Measurements from ENCODE around the gene LRRC18. TPM values are rescaled to one million over a fixed set of nuclear protein-coding genes. Genes with fewer than 3 reads are reported as not detected.

Gene LRRC18
- total and polyA plus RNA-seq, 2 donors from 2014 or later, result not detected

DNA sequence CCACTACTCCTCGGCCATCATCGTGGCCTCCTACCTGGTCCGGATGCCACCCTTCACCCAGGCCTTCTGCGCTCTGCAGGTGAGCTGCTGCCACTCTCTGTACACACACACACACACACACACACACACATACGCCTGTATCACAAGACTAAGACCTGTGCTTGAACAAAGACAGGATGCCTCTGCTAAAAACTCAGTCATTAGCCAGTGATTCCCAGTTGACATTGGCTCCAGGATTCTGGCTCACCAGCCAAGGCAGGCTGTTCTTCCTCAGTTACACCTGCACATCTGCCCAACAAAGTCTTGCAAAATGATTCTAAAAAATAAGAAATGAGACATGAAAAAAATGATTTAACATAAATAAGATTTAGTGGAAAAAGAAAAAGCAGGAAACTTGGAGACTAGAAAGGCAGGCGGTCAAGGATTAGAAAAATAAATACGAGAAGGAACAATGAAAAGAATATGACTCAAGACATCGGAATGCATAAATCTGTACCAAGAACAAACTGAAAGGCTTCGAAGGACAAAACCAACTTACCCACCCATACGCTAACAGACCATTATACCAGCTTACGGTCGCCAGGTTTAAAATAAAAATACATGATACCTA is 7.4 kb upstream of the LRRC18 start:
- Histone ChIP-seq H3K36me3 (ENCODE audit: control insufficient read depth in 2 of 3, insufficient read depth in 3 of 3, low read length in 3 of 3) (no peaks in the 10 kb centered on the region), H3K4me3 (ENCODE audit: low read length in 3 of 3) (no peak overlapping the region), H3K27ac (ENCODE audit: low read depth in 2 of 2, low read length in 2 of 2) (no peak overlapping the region), H3K9me3 (ENCODE audit: control insufficient read depth in 2 of 3, insufficient read depth in 1 of 3, low read length in 3 of 3) (no peaks in the 10 kb centered on the region), H3K9ac (ENCODE audit: low read length in 3 of 3) (no peak overlapping the region), H3K27me3 (ENCODE audit: control insufficient read depth, insufficient read depth, low read length) (no peaks in the 10 kb centered on the region), H3K4me1 (ENCODE audit: control insufficient read depth in 2 of 3, insufficient read depth in 2 of 3, low read depth in 1 of 3, low read length in 3 of 3) (no peaks in the 10 kb centered on the region)
- intact Hi-C loops (cut with DNase I), result no loop called here
- no peak for TF ChIP-seq CTCF (IDR thresholded peaks at IDR 0.05; ENCODE audit: borderline replicate concordance, extremely low read depth, insufficient read depth)
- peak in 1 of 5 donors; percentile 13 for DNase-seq
- no peak for FAIRE-seq

GRCh38 chr10:48946332-48946731 is 6.7 kb upstream of the LRRC18 start:
- H3K9me3 ChIP-seq (ENCODE audit: control insufficient read depth in 2 of 3, insufficient read depth in 1 of 3, low read length in 3 of 3), result no peaks in the 10 kb centered on the region
- intact Hi-C loops (cut with DNase I), result no loop called here
- TF ChIP-seq CTCF (IDR thresholded peaks at IDR 0.05; ENCODE audit: borderline replicate concordance, extremely low read depth, insufficient read depth), result no peak
- no peak for FAIRE-seq
- H3K4me3 ChIP-seq (ENCODE audit: low read length in 3 of 3), result no peak overlapping the region
- H3K27me3 ChIP-seq (ENCODE audit: control insufficient read depth, insufficient read depth, low read length), result no peaks in the 10 kb centered on the region
- H3K4me1 ChIP-seq (ENCODE audit: control insufficient read depth in 2 of 3, insufficient read depth in 2 of 3, low read depth in 1 of 3, low read length in 3 of 3), result no peaks in the 10 kb centered on the region
- no peaks in the 10 kb centered on the region for H3K36me3 ChIP-seq (ENCODE audit: control insufficient read depth in 2 of 3, insufficient read depth in 3 of 3, low read length in 3 of 3)
- no peak overlapping the region for H3K27ac ChIP-seq (ENCODE audit: low read depth in 2 of 2, low read length in 2 of 2)
- DNase-seq, result peak in 1 of 5 donors; percentile 2
- no peak overlapping the region for H3K9ac ChIP-seq (ENCODE audit: low read length in 3 of 3)

DNA sequence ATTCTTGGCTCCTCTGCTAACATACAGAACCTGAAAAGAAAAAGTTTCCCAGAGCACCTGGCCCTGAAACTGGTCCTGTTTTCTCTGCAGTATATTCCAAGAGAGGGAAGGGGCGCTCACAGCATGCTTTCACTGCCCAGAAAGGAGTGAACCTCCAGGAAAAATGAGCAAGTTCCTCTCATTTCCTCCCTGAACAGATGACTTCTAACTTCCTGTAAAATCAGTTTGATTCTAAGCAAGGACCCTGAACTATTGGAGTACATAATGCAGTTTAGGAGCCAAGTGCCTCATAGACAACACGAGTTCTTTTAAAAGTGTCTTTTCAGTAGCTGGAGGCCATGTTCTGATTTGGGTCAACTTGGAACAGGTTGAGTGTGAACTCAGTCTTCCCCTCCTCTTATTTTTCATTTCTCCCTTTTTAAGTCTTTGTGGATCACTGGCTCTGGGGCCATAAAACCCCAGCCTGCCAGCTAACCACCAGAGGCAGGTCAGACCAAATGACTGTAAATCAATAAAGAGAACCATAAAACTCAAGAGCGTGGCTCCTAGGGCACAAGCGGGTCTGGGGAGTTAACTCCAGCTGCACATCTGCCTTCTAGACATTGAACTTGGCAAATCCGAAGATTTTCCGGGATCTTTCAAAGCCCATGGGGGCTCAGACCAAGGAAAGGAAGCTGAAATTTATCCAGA is 5.9 kb upstream of the LRRC18 start:
- no peaks in the 10 kb centered on the region for H3K9me3 ChIP-seq (ENCODE audit: control insufficient read depth in 2 of 3, insufficient read depth in 1 of 3, low read length in 3 of 3)
- H3K27ac ChIP-seq (ENCODE audit: low read depth in 2 of 2, low read length in 2 of 2), result no peak overlapping the region
- intact Hi-C loops (cut with DNase I), result no loop called here
- peak in 4 of 5 donors; percentile 57 to 79 (median 65) for DNase-seq
- no peak overlapping the region for H3K4me3 ChIP-seq (ENCODE audit: low read length in 3 of 3)
- H3K36me3 ChIP-seq (ENCODE audit: control insufficient read depth in 2 of 3, insufficient read depth in 3 of 3, low read length in 3 of 3), result no peaks in the 10 kb centered on the region
- TF ChIP-seq CTCF (IDR thresholded peaks at IDR 0.05; ENCODE audit: borderline replicate concordance, extremely low read depth, insufficient read depth), result no peak
- H3K27me3 ChIP-seq (ENCODE audit: control insufficient read depth, insufficient read depth, low read length), result no peaks in the 10 kb centered on the region
- no peak for FAIRE-seq
- H3K9ac ChIP-seq (ENCODE audit: low read length in 3 of 3), result no peak overlapping the region
- H3K4me1 ChIP-seq (ENCODE audit: control insufficient read depth in 2 of 3, insufficient read depth in 2 of 3, low read depth in 1 of 3, low read length in 3 of 3), result no peaks in the 10 kb centered on the region
